ENCODE data around the gene INO80B. TPM values are rescaled to one million over a fixed set of nuclear protein-coding genes. Genes with fewer than 3 reads are reported as not detected.

INO80B gene
- total and polyA plus RNA-seq, 2 donors (not counting 1 experiment from before 2014, with no cell fraction given), result 30.4 to 78.6 TPM

DNA sequence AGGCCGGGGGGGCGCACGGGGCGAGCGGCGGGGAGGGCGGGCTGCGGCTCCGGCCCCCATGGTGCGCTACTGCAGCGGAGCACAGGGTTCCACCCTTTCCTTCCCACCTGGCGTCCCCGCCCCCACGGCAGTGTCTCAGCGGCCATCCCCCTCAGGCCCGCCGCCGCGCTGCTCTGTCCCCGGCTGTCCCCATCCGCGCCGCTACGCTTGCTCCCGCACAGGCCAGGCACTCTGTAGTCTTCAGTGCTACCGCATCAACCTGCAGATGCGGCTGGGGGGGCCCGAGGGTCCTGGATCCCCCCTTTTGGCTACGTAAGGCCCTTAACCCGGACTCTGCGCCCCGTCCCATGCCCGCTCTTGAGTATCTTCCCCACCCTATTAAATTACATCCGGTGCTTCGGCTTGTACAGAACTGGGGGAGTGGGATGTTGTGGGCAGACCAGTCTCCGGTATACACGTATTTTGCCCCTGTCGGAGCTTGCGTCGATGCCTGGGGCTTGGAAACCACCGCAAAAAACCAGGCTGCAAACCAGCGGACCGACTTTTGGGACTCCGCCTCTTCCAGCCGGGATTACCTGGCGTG lies 2.8 kb downstream of the INO80B start:
- H3K4me3 ChIP-seq (ENCODE audit: control extremely low read depth in 1 of 5, extremely low read depth in 1 of 5, insufficient read depth in 1 of 5, low read depth in 2 of 5, low read length in 4 of 5), result peak overlapping the region; percentile 70 to 100 (median 93)
- H3K9me3 ChIP-seq (ENCODE audit: control extremely low read depth in 1 of 3, control insufficient read depth in 2 of 3, insufficient read depth in 1 of 3, low read length in 2 of 3), result no peaks in the 10 kb centered on the region
- intact Hi-C loops (cut with micrococcal nuclease), result loop anchor here (1.0 to 5.0 kb wide), 8 partner anchors 8 to 280 kb away; partner anchors contain the start of genes AUP1, C2orf81, DOK1 and HTRA2
- H3K4me2 ChIP-seq (replicated peaks; ENCODE audit: low read depth, low read length, poor library complexity, severe bottlenecking), result peak overlapping the region; percentile 96
- ChIA-PET POLR2A (interaction anchor here (0.7 to 6.0 kb wide), 11 partner anchors 9 to 277 kb away, joined by 3 to 63 read pairs (median 5); partner anchors contain the start of genes AUP1, C2orf81, CCDC142 and HTRA2), CTCF (interaction anchor here (1.0 to 5.7 kb wide), 5 partner anchors 9 to 130 kb away, joined by 3 to 54 read pairs (median 6); partner anchors contain the start of genes C2orf81, CCDC142, TTC31 and WDR54)
- Mint-ChIP-seq H3K27ac (peak overlapping the region; percentile 99), H3K4me3 (peak overlapping the region; percentile 94), H3K27me3 (no peaks in the 10 kb centered on the region), H3K9me3 (ENCODE audit: insufficient read depth) (no peaks in the 10 kb centered on the region), H3K4me1 (peaks cover 58% of the 10 kb centered on the region)
- ATAC-seq (ENCODE audit: low read depth) (peak; percentile 49), DNase-seq (no peak)
- no peaks in the 10 kb centered on the region for H3K27me3 ChIP-seq (replicated peaks in 1 of 4; ENCODE audit: control extremely low read depth in 1 of 4, control insufficient read depth in 3 of 4, insufficient read depth in 4 of 4, low read length in 3 of 4)
- peak overlapping the region; percentile 79 for H2AFZ ChIP-seq (ENCODE audit: insufficient read depth, low read depth, low read length, poor library complexity, severe bottlenecking)
- WGBS (ENCODE audit: insufficient coverage), result under 1% methylated on average over 38 of the region's 46 CpGs
- TF ChIP-seq, protein P1, sequence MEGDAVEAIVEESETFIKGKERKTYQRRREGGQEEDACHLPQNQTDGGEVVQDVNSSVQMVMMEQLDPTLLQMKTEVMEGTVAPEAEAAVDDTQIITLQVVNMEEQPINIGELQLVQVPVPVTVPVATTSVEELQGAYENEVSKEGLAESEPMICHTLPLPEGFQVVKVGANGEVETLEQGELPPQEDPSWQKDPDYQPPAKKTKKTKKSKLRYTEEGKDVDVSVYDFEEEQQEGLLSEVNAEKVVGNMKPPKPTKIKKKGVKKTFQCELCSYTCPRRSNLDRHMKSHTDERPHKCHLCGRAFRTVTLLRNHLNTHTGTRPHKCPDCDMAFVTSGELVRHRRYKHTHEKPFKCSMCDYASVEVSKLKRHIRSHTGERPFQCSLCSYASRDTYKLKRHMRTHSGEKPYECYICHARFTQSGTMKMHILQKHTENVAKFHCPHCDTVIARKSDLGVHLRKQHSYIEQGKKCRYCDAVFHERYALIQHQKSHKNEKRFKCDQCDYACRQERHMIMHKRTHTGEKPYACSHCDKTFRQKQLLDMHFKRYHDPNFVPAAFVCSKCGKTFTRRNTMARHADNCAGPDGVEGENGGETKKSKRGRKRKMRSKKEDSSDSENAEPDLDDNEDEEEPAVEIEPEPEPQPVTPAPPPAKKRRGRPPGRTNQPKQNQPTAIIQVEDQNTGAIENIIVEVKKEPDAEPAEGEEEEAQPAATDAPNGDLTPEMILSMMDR (IDR thresholded peaks at IDR 0.05), result no peak
- TF ChIP-seq EZH2 (IDR thresholded peaks at IDR 0.05; ENCODE audit: borderline replicate concordance, insufficient read depth, low read depth, low read length, poor library complexity, severe bottlenecking), result no peak
- H4K20me1 ChIP-seq (ENCODE audit: control insufficient read depth, insufficient read depth, low read length, poor library complexity, severe bottlenecking), result peaks cover 5% of the 10 kb centered on the region
- peak overlapping the region; percentile 97 for H3K9ac ChIP-seq (ENCODE audit: low read length)
- H3K79me2 ChIP-seq (ENCODE audit: control insufficient read depth, insufficient read depth, low read length), result peaks cover 24% of the 10 kb centered on the region
- H3K27ac ChIP-seq (ENCODE audit: low read length in 2 of 2), result peak overlapping the region; percentile 97 to 100
- peaks cover 0 to 22% of the 10 kb centered on the region in 2 experiments for H3K36me3 ChIP-seq (replicated peaks in 1 of 2; ENCODE audit: control extremely low read depth in 1 of 2, control insufficient read depth in 1 of 2, extremely low read depth in 1 of 2, insufficient read depth in 2 of 2, low read length in 1 of 2)
- H3K4me1 ChIP-seq (ENCODE audit: control insufficient read depth in 2 of 2, insufficient read depth in 2 of 2, low read length in 2 of 2), result peaks cover 33 to 45% of the 10 kb centered on the region in 2 donors

All from B cell (primary cell).